GM12878 (cell line): Measurements from ENCODE around the gene S100A2. TPM values are rescaled to one million over a fixed set of nuclear protein-coding genes. Genes with fewer than 3 reads are reported as not detected.

Experiments
- ATAC-seq: fragments of 200-7000 bp; cut with Tn5 transposase; 3 replicates; pipeline ENCODE4 v1.9.1; 2020; ENCODE audit warnings: mild to moderate bottlenecking, moderate library complexity
- Bru-seq: library from RNA; stranded (reverse); fragments of 400-500 nt; gene quantifications from one replicate; lab custom pipeline; 2021; lab: Mats Ljungman, UMichigan
- BruChase-seq, 2 experiments: library from RNA; stranded (reverse); fragments of 400-500 nt; gene quantifications; one replicate each; lab custom pipeline; 2021; lab: Mats Ljungman, UMichigan
- BruUV-seq: library from RNA; stranded (reverse); fragments of 400-500 nt; replicated peaks from 2 replicates; lab custom pipeline; 2021; lab: Mats Ljungman, UMichigan
- CTCF ChIA-PET: fragments of 300-600 bp; sonication (Branson Sonifier 250); formaldehyde crosslinking; extraction: SDS; loops from one replicate; lab custom pipeline; 2021; ENCODE audit warnings: inconsistent platforms; lab: Yijun Ruan, JAX
- POLR2A ChIA-PET: fragments of 350-600 bp; formaldehyde crosslinking; extraction: SDS; loops from one replicate; lab custom pipeline; 2021; ENCODE audit warnings: inconsistent platforms; lab: Charles Lee
- RAD21 ChIA-PET: fragments of 300-600 bp; sonication (Branson Sonifier 250); formaldehyde crosslinking; loops from one replicate; lab custom pipeline; 2023; ENCODE audit warnings: antibody characterized with exemption; ENCODE audit not compliant: unreplicated experiment; lab: Charles Lee
- SMC1A ChIA-PET: fragments of 300-600 bp; sonication (Branson Sonifier 250); formaldehyde crosslinking; loops from one replicate; lab custom pipeline; 2023; ENCODE audit not compliant: unreplicated experiment, uncharacterized antibody; lab: Charles Lee
- DNase-seq: peaks from one replicate; pipeline ENCODE4 v3.0.0-alpha.2; 2011; ENCODE audit warnings: low read depth, low spot score
- FAIRE-seq: peaks from 3 replicates; lab custom pipeline; 2011; peaks lifted over from hg19 to GRCh38; lab: Jason Lieb, UNC
- H2AFZ ChIP-seq: 2 replicates; pipeline ENCODE4 v1.6.0; 2011; ENCODE audit warnings: low read depth, low read length, control low read depth; ENCODE audit not compliant: control insufficient read depth
- H3K27ac ChIP-seq: 2 replicates; pipeline ENCODE4 v1.5.1; 2011; ENCODE audit warnings: control low read depth; ENCODE audit not compliant: control insufficient read depth, insufficient read depth
- H3K27me3 ChIP-seq, 2 experiments: replicated peaks in 1 of 2; 2 replicates each; pipeline versions ENCODE4 v1.6.0 to v1.6.1; 2011; ENCODE audit warnings: low read length in 1 of 2; ENCODE audit not compliant: control insufficient read depth in 2 of 2, insufficient read depth in 2 of 2
- H3K36me3 ChIP-seq, 2 experiments: 2 replicates each; pipeline ENCODE4 v1.5.1; 2011; ENCODE audit warnings: low read length in 1 of 2; ENCODE audit not compliant: control insufficient read depth in 2 of 2, insufficient read depth in 2 of 2
- H3K4me1 ChIP-seq: 2 replicates; pipeline ENCODE4 v1.6.1; 2011; ENCODE audit warnings: mild to moderate bottlenecking, low read length, moderate library complexity, mixed read lengths; ENCODE audit not compliant: control insufficient read depth, insufficient read depth
- H3K4me2 ChIP-seq: 2 replicates; pipeline ENCODE4 v1.6.0; 2011; ENCODE audit warnings: control low read depth; ENCODE audit not compliant: control insufficient read depth, insufficient read depth
- H3K4me3 ChIP-seq: fragments of 200-600 bp; sonication (generic); 2 replicates; pipeline ENCODE4 v1.5.1; 2016
- H3K79me2 ChIP-seq: 2 replicates; pipeline ENCODE4 v1.6.0; 2011; ENCODE audit warnings: low read length; ENCODE audit not compliant: control insufficient read depth, insufficient read depth
- H3K9ac ChIP-seq: 2 replicates; pipeline ENCODE4 v1.8.0; 2011; ENCODE audit warnings: low read length, control low read depth, mixed read lengths; ENCODE audit not compliant: control insufficient read depth, insufficient read depth
- H3K9me3 ChIP-seq: replicated peaks from 3 replicates; pipeline ENCODE4 v1.5.1; 2011; ENCODE audit warnings: mild to moderate bottlenecking, low read length; ENCODE audit not compliant: control insufficient read depth, insufficient read depth
- H4K20me1 ChIP-seq: 2 replicates; pipeline ENCODE4 v1.6.0; 2011; ENCODE audit not compliant: control insufficient read depth, insufficient read depth
- IKZF1 ChIP-seq: fragments of 450-650 bp; conservative IDR thresholded peaks from 2 replicates; pipeline ENCODE4 v1.6.1; 2017; ENCODE audit warnings: antibody characterized with exemption, mild to moderate bottlenecking
- IRF4 ChIP-seq: IDR thresholded peaks from 2 replicates; pipeline ENCODE4 v1.6.1; 2011; ENCODE audit warnings: low read depth, low read length
- KLF5 ChIP-seq: fragments of 450-650 bp; IDR thresholded peaks from 2 replicates; pipeline ENCODE4 v1.6.1; 2014; ENCODE audit warnings: mild to moderate bottlenecking; ENCODE audit not compliant: partially characterized antibody
- MYC ChIP-seq: IDR thresholded peaks from 2 replicates; pipeline ENCODE4 v1.6.1; 2011; ENCODE audit warnings: mild to moderate bottlenecking, low read length, moderate library complexity, inconsistent platforms; ENCODE audit not compliant: insufficient read depth, insufficient replicate concordance, insufficient read length, severe bottlenecking
- RAD21 ChIP-seq: IDR thresholded peaks from 2 replicates; pipeline ENCODE4 v1.6.1; 2011; ENCODE audit warnings: mild to moderate bottlenecking, low read depth, low read length, moderate library complexity; ENCODE audit not compliant: insufficient read depth
- RCOR1 ChIP-seq: conservative IDR thresholded peaks from 2 replicates; pipeline ENCODE4 v1.6.1; 2012; ENCODE audit warnings: low read depth, low read length, improper control_type of control experiment
- SREBF2 ChIP-seq: IDR thresholded peaks from 2 replicates; pipeline ENCODE4 v1.6.1; 2012; ENCODE audit warnings: mild to moderate bottlenecking, low read length
- WGBS: methylation state at CpG from one replicate; pipeline ENCODE4 v1.1.6; 2016; ENCODE audit warnings: low lambda C conversion rate; ENCODE audit not compliant: insufficient replicate concordance, insufficient coverage; ENCODE audit errors: missing lambda C conversion rate; 5-methylcytosine and 5-hydroxymethylcytosine counted together
- in situ Hi-C: fragments of 300-500 bp; cut with MboI; formaldehyde crosslinking; loops from 9 replicates; pipeline ENCODE4 v1.14.3; 2018; ENCODE audit warnings: mixed read lengths
- intact Hi-C: fragments of 100-400 bp; cut with micrococcal nuclease; formaldehyde crosslinking; loops from one replicate; pipeline ENCODE4 v1.14.2; 2022; ENCODE audit not compliant: unreplicated experiment
- long read RNA-seq, 2 experiments: library from polyadenylated mRNA; unstranded; transcript quantifications; one replicate each; pipeline ENCODE4 v2.0.0, GENCODE V29; 2019 to 2020
- polyA minus RNA-seq, 3 experiments: library from RNA; depleted of rRNA, polyadenylated mRNA; stranded (reverse); fragments of >200 nt; gene quantifications; 2 replicates each; pipeline ENCODE4 v1.2.3, GENCODE V29; 2011
- polyA plus RNA-seq, 11 experiments: library from polyadenylated mRNA; depleted of rRNA in 4 of 11; unstranded in 6 of 11; stranded (reverse) in 5 of 11; fragments of >200 nt; fragmentation: Nextera tagmentation in 4 of 11; fragmentation: Illumina TruSeq in 1 of 11; extraction: Ambion mirVana in 4 of 11; extraction: Trizol in 1 of 11; gene quantifications; 1 replicate in 1 of 11; 2 replicates in 10 of 11; pipeline versions ENCODE4 v1.2.1 to v1.2.3, GENCODE V29; 2011 to 2016; ENCODE audit warnings: inconsistent platforms in 2 of 11, missing spikeins in 2 of 11, low read depth in 1 of 11
- total RNA-seq, 4 experiments: library from RNA; depleted of rRNA in 3 of 4; stranded (reverse); fragments of >200 nt in 3 of 4; fragmentation: Illumina TruSeq in 1 of 4; extraction: Trizol in 1 of 4; gene quantifications; 2 replicates each; pipeline versions ENCODE4 v1.2.1 to v1.2.3, GENCODE V29; 2013 to 2021
- TF ChIP-seq, protein P1 (sequence below): fragments of 450-650 bp; IDR thresholded peaks from 2 replicates; pipeline ENCODE4 v1.6.1; 2016; ENCODE audit warnings: mild to moderate bottlenecking, moderate library complexity, borderline replicate concordance
- TF ChIP-seq, protein P2 (sequence below): fragments of 450-650 bp; formaldehyde crosslinking; IDR thresholded peaks from 2 replicates; pipeline ENCODE4 v1.4.0; 2022; ENCODE audit warnings: mild to moderate bottlenecking, moderate library complexity

Gene S100A2
- 1.3 TPM in 1 of 2 replicates, not detected in the other for total RNA-seq (2013; cell fraction: nucleolus; rRNA removed)
- total RNA-seq (2014; rRNA removed) (0.11 and 0.76 TPM in 2 replicates), total RNA-seq (2014; rRNA removed; fragmentation: Illumina TruSeq; extraction: Trizol) (0.69 and 0.76 TPM in 2 replicates), total RNA-seq (2021) (0.69 and 0.77 TPM in 2 replicates), polyA plus RNA-seq (2011; rRNA removed) (0.37 and 1.5 TPM in 2 replicates), polyA plus RNA-seq (2014; fragmentation: Illumina TruSeq; extraction: Trizol) (0.92 TPM in 1 of 2 replicates, not detected in the other), polyA plus RNA-seq (2014; fragmentation: Nextera tagmentation; extraction: Ambion mirVana) (1 to 10 TPM in 1 of 2 experiments, under 1 TPM in 1; 0.23 to 1.2 TPM), polyA plus RNA-seq (2014; rRNA removed) (0.37 and 1.4 TPM in 2 replicates), polyA plus RNA-seq (2016; fragmentation: Nextera tagmentation; extraction: Ambion mirVana) (under 1 TPM in 1 of 2 experiments, not detected in 1; 0.42 TPM), polyA minus RNA-seq (2011; rRNA and poly(A)+ RNA removed) (0.66 TPM in 1 of 2 replicates, not detected in the other), Bru-seq, nascent RNA (percentile 19 among the genes with signal in this experiment), BruChase-seq, experiment 1, labeled RNA remaining after a 6-hour chase (percentile 25 among the genes with signal in this experiment), BruChase-seq, experiment 2, labeled RNA remaining after a 2-hour chase (percentile 10 among the genes with signal in this experiment)
- polyA plus RNA-seq (2011; ENCODE audit: low read depth), result not detected
- 0.58 and 0.64 TPM in 2 replicates for polyA plus RNA-seq (2011; cell fraction: cytosol; rRNA removed)
- 0.42 and 0.51 TPM in 2 replicates for polyA plus RNA-seq (2011; cell fraction: nucleus; rRNA removed)
- polyA plus RNA-seq (2012), result not detected in 2 replicates
- not detected in 2 replicates for polyA minus RNA-seq (2011; cell fraction: cytosol; rRNA and poly(A)+ RNA removed)
- polyA minus RNA-seq (2011; cell fraction: nucleus; rRNA and poly(A)+ RNA removed), result not detected in 2 replicates
- long read RNA-seq, experiment 1, result 0 reads
- long read RNA-seq, experiment 2, result 0 reads

DNA sequence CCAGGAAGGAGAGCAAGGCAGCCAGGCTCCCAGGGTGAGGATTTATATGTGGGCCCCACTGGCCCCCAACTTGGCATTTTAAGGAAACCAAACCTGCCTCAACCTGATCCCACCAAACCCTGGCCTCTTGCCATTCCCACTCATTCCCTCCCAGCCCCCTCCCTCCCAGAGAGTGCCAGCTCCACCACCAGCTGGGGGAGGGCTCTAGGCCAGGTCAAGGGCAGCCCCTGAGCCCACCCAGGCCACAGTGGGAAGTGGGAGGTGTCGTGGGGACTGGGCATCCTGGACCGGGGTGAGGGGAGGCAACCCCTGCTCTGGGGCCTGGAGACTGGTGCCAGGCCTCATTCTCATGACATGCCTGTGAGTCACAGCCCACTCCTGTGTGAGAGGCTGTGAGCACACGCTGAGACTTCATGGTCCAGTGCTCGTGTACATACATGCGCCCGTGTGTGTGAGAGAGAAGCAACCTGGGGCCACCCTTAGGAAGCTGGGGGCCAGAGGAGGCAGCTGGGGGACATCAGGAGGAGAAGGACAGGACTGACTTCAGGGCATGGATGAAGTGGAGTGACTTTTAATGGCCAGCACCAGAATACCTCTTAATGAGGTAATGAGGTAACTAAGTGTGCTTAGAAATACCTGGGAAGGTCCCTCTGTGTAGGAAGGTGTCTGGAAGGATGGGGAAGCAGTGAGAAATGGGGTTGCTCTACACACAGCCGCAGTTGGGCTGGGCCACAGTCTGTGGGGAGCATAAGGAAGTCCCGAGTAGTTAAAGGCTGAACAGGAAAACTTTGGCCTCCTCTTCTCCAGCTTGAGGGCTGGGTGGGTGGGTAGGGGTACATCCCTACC is at the start of gene S100A2:
Gene S100A2, minus strand, starts transcription at position 316 of the 846 bp plus-strand sequence. CDS start 1,967 bp downstream, outside the sequence.
- Histone ChIP-seq H3K4me2 (no peak within 1 kb of the TSS; the same call in 1 of the 2 replicates), H3K36me3 (no peaks in the 10 kb centered on the region), H3K9me3 (no peaks in the 10 kb centered on the region), H3K4me1 (peaks cover 15% of the 10 kb centered on the region), H3K4me3 (no peak within 1 kb of the TSS), H3K79me2 (no peaks in the 10 kb centered on the region), H2AFZ (peak within 1 kb of the TSS; percentile 88), H3K27ac (peak within 1 kb of the TSS; percentile 25; the same call in 1 of the 2 replicates), H4K20me1 (no peaks in the 10 kb centered on the region), H3K9ac (peak within 1 kb of the TSS; percentile 38; the same call in 1 of the 2 replicates), H3K27me3 (no peaks in the 10 kb centered on the region)
- ATAC-seq (peak; percentile 80), FAIRE-seq (peak; percentile 59), DNase-seq (peak; percentile 39)
- ChIA-PET CTCF (interaction anchor here (0.6 to 8.3 kb wide), 17 partner anchors 10 to 451 kb away, joined by 3 to 113 read pairs (median 4); partner anchors contain the start of genes CHTOP, S100A13, S100A14 and S100A5), RAD21 (interaction anchor here (0.5 to 2.5 kb wide), 14 partner anchors 15 to 400 kb away, joined by 3 to 43 read pairs (median 4); partner anchors contain the start of genes CHTOP, S100A4, S100A5 and S100A6), SMC1A (interaction anchor here (0.8 to 2.2 kb wide), 13 partner anchors 13 to 220 kb away, joined by 3 to 21 read pairs (median 3); partner anchors contain the start of genes CHTOP and S100A6), POLR2A (interaction anchor here (0.5 to 4.1 kb wide), 12 partner anchors 11 to 262 kb away, joined by 3 to 34 read pairs (median 4); partner anchors contain the start of genes CHTOP, S100A4, S100A5 and S100A6)
- WGBS, result 13% methylated on average over 8 of the region's 8 CpGs
- intact Hi-C loops, result loop anchor here (5.0 kb wide), 2 partner anchors 33 to 182 kb away; no protein-coding TSS in a partner anchor
- in situ Hi-C loops, result no loop called here
- BruUV-seq, result no TSS peak
- TF ChIP-seq RAD21 (no peak), IKZF1 (peak; percentile 14), KLF5 (no peak), MYC (no peak), SREBF2 (no peak), RCOR1 (no peak), IRF4 (no peak)
- TF ChIP-seq, protein P1, sequence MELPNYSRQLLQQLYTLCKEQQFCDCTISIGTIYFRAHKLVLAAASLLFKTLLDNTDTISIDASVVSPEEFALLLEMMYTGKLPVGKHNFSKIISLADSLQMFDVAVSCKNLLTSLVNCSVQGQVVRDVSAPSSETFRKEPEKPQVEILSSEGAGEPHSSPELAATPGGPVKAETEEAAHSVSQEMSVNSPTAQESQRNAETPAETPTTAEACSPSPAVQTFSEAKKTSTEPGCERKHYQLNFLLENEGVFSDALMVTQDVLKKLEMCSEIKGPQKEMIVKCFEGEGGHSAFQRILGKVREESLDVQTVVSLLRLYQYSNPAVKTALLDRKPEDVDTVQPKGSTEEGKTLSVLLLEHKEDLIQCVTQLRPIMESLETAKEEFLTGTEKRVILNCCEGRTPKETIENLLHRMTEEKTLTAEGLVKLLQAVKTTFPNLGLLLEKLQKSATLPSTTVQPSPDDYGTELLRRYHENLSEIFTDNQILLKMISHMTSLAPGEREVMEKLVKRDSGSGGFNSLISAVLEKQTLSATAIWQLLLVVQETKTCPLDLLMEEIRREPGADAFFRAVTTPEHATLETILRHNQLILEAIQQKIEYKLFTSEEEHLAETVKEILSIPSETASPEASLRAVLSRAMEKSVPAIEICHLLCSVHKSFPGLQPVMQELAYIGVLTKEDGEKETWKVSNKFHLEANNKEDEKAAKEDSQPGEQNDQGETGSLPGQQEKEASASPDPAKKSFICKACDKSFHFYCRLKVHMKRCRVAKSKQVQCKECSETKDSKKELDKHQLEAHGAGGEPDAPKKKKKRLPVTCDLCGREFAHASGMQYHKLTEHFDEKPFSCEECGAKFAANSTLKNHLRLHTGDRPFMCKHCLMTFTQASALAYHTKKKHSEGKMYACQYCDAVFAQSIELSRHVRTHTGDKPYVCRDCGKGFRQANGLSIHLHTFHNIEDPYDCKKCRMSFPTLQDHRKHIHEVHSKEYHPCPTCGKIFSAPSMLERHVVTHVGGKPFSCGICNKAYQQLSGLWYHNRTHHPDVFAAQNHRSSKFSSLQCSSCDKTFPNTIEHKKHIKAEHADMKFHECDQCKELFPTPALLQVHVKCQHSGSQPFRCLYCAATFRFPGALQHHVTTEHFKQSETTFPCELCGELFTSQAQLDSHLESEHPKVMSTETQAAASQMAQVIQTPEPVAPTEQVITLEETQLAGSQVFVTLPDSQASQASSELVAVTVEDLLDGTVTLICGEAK, result no peak
- TF ChIP-seq, protein P2, sequence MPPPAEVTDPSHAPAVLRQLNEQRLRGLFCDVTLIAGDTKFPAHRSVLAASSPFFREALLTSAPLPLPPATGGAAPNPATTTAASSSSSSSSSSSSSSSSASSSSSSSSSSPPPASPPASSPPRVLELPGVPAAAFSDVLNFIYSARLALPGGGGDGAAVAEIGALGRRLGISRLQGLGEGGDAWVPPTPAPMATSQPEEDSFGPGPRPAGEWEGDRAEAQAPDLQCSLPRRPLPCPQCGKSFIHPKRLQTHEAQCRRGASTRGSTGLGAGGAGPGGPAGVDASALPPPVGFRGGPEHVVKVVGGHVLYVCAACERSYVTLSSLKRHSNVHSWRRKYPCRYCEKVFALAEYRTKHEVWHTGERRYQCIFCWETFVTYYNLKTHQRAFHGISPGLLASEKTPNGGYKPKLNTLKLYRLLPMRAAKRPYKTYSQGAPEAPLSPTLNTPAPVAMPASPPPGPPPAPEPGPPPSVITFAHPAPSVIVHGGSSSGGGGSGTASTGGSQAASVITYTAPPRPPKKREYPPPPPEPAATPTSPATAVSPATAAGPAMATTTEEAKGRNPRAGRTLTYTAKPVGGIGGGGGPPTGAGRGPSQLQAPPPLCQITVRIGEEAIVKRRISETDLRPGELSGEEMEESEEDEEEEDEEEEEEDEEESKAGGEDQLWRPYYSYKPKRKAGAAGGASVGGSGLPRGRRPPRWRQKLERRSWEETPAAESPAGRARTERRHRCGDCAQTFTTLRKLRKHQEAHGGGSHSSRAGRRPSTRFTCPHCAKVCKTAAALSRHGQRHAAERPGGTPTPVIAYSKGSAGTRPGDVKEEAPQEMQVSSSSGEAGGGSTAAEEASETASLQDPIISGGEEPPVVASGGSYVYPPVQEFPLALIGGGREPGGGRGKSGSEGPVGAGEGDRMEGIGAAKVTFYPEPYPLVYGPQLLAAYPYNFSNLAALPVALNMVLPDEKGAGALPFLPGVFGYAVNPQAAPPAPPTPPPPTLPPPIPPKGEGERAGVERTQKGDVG, result no peak
